Endometrial microvascular endothelial cells (primary cell): ENCODE measurements around the gene CENPF. TPM values are rescaled to one million over a fixed set of nuclear protein-coding genes. Genes with fewer than 3 reads are reported as not detected.

Source experiments
- in situ Hi-C: cut with HindIII; loops from 2 replicates; pipeline ENCODE4 v1.10.0; 2017; ENCODE audit warnings: low sequenced_read_pairs, low pct_unique_long_range_greater_than_20kb; ENCODE audit errors: inconsistent ontology term
- total RNA-seq: library from RNA; depleted of rRNA; stranded (reverse); fragments of >200 nt; gene quantifications from one replicate; pipeline ENCODE4 v1.2.3, GENCODE V29; 2015; ENCODE audit errors: inconsistent ontology term

CENPF gene, protein sequence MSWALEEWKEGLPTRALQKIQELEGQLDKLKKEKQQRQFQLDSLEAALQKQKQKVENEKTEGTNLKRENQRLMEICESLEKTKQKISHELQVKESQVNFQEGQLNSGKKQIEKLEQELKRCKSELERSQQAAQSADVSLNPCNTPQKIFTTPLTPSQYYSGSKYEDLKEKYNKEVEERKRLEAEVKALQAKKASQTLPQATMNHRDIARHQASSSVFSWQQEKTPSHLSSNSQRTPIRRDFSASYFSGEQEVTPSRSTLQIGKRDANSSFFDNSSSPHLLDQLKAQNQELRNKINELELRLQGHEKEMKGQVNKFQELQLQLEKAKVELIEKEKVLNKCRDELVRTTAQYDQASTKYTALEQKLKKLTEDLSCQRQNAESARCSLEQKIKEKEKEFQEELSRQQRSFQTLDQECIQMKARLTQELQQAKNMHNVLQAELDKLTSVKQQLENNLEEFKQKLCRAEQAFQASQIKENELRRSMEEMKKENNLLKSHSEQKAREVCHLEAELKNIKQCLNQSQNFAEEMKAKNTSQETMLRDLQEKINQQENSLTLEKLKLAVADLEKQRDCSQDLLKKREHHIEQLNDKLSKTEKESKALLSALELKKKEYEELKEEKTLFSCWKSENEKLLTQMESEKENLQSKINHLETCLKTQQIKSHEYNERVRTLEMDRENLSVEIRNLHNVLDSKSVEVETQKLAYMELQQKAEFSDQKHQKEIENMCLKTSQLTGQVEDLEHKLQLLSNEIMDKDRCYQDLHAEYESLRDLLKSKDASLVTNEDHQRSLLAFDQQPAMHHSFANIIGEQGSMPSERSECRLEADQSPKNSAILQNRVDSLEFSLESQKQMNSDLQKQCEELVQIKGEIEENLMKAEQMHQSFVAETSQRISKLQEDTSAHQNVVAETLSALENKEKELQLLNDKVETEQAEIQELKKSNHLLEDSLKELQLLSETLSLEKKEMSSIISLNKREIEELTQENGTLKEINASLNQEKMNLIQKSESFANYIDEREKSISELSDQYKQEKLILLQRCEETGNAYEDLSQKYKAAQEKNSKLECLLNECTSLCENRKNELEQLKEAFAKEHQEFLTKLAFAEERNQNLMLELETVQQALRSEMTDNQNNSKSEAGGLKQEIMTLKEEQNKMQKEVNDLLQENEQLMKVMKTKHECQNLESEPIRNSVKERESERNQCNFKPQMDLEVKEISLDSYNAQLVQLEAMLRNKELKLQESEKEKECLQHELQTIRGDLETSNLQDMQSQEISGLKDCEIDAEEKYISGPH (N-terminal part only)
- 64.4 TPM for total RNA-seq

DNA sequence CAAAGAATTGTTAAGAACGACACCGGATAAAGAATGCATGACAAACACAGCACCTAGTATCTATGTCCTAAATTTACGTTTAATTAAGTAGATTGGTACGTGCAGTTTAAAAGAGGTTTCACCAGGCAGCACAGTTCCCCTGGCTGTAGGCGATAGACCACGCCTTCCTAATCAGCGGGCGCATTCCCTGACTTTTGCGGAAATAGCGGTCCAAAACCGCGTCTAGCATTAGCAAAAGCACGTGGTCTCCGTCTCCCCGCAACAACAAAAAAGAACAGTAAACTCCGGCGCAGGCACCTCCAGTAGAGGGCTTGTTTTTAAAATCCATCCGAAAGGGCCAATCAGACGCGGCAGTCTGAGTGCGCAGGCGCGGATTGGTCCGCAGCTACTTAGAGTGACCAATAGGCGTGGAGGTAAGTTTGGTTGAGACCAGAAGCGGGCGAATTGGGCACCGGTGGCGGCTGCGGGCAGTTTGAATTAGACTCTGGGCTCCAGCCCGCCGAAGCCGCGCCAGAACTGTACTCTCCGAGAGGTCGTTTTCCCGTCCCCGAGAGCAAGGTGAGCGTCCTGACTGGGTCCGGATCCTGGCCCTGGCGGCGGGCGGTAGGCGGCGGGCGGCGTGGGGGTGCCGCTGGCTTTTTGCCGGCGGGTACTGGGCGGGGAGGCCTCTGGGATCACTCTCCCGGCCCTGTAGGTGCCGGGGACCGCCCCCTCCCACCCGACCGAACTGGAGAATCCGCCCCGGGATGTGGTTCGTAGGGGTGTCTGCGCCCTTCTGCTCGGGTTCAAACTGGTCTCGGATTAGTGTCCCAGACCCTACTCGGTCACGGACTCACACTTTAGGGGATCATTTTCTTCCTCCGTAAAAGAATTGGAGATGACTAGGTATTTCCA is at the start of gene CENPF:
CENPF (plus strand) TSS at position 432 of the 894 bp plus-strand sequence. CDS start 10,560 bp downstream, outside the sequence.
- in situ Hi-C loops, result no loop called here

DNA sequence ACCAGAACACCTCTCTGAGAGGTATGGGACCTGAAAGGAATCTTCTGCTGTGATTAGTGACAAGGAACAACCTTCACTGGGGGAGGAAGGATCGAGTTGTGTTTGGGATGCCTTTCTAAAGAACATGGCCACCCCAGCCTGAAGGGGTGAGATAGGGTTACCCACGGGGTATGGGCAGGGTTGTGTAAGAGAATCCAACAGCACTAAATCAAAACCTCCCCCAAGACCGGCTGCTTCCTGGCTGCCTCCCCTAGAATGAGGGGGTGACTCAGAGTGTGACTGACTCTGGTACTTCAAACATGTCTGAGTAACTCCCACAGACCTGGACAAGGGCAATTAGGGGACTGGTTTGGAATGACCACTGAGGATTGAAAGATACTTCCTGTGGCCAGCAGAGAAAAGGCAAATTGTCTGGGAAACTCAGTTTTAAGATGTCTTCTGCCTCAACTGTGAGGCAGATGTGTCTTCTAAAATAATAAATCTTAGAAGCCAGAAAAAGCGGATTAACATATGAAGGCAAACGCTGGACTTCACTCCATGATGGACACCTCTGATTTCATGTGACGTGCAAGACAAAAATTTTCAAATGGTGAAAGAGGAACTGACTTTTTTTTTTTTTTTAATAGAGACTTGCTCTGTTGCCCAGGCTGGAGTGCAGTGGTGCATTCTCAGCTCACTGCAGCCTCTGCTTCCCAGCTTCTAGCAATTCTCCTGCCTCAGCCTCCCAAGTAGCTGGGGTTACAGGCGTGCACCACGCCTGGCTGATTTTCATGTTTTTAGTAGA is 44.9 kb upstream of the CENPF start:
- in situ Hi-C loops, result no loop called here

DNA sequence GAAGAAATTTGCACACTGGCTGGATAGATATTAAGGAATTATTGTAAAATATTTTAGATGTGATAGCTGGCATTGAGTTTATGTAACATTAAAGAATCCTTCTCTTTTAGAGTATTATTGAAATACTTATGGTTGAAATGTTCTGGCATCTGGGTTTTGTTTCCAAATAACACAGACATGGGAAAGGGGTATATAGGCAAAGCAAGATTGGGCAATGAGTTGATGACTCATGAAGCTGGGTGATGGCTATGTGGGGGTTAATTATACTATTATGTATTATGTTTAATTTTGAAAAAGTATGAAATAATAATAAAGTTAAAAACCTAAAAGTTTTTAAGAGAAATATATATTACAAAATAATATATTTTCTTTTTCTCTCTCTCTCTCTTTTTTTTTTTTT is 39.1 kb upstream of the CENPF start:
- in situ Hi-C loops, result no loop called here

DNA sequence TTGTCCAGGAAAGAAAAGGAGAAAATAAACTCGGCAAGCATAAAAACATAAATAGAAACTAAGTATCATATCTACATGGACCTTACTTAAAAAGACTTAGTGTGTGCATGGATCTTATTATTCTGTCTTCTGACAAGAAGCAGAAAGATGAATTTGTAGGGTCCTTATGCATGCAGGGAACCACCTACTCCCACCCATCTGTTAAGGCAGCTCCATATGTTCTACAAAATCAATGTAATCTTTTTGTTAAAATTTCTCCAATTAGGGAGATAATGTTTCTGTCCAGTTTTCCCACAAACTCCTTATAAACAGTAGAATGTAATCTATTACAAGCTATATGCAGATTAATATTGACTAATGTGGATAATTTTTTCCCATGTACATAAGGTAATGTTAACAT is 37.7 kb upstream of the CENPF start:
- in situ Hi-C loops, result no loop called here

DNA sequence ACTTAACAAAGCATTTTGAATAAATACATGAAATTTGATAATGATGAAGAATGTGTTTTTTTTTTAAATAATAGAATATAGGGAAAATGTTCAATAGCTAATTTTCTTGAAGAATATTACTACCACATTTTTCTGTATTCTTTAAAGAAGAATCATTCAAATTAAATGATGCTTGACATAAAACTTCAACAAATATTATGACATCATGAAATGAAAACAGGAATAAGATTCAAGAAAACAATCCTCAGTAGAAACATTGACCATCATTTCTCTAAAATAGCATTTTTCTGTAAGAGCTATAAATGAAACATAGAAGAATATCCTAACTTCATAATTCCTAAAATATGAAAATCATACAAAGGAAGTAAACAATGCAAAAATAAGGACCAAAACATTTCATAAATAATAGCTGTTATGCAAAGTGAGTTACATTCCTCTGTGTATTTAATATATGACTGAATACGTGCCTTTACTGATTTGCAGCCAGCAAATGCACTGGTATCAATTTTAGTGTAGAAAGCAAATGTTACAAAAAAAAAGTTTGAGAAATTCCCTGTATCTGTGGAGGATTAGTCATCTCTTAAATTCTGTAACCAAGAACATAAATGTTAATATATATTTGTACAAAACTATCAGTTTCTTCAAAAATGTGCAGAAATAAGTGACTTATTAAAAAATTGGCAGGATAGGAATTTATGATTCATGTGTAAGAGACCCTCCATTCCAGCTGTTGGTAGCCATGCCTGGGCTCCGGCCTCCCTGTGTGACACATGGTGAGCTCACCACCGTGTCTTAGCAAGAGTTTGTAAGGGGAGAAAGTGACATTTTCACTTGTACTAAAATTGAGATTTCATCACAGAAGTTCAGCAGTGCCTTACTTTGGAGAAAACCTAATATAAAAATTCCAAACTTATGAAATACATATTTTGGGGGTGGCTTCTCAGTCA is 36.6 kb upstream of the CENPF start:
- in situ Hi-C loops, result no loop called here

DNA sequence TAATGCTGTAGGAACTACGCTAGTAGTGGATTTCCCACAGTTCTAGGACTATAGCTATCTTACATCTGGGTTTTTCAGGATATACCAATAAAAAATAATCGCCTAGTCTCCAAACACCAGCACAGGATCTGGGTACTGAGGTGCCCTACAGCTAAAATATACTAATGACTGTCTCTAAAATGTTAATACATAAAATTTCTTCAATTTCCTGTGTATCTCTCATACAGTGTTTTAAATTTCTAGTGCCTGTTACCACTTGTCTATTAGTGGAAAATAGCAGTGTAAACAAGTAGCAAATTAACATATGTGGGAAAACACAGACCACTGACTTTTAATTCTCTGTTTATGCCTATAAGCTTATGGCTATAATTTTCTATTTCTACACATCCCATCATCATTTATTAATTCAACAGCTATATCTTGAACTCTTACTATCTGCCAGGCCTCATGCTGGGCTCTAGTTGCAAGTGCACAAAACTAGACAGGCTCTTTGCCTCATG is 35.5 kb upstream of the CENPF start:
- in situ Hi-C loops, result no loop called here

DNA sequence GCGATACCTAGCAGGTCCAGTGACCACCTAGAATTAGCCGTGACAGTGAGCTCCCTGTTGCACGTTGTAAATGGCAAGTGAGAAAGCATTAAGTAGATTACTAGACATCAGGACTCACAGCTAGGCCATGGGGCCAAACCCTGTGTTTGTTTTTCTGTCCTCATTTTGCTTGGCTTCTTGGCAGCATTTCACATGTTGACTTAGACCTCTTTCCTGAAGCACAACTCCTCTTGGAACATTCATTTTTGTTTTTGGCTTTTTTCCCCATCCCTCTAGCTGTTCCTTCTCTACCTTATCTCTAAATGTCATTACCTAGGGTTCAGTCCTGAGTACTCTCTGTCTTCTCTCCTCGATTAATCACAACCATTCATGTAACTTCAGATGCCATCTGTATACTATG is 34.7 kb upstream of the CENPF start:
- in situ Hi-C loops, result no loop called here

DNA sequence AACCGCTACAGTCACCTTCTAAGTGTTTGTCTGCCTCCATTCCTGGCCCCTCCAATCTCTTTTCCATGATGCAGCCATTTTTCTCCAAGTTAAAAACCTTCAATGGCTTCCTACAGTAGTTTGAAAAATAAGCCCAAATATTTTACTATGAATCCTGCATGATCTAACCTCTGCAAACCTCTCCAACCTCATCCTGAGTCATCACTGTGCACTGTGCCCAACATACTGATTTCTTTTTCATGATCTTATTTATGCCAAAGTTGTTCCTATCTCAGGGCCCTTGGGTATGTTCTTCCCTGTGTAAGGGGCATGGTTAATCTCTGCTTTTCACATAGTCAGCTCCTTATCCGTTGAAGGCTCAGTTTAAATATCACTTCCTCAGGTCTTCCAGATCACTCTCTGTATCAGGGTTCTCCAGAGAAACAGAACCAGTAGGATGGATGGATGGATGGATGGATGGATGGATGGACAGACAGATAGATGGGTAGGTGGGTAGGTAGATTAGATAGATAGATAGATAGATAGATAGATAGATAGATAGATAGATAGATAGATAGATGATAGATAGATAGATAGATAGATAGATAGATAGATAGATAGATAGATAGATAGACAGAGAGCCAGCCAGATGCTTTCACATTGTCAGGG is 33.5 kb upstream of the CENPF start:
- in situ Hi-C loops, result no loop called here

DNA sequence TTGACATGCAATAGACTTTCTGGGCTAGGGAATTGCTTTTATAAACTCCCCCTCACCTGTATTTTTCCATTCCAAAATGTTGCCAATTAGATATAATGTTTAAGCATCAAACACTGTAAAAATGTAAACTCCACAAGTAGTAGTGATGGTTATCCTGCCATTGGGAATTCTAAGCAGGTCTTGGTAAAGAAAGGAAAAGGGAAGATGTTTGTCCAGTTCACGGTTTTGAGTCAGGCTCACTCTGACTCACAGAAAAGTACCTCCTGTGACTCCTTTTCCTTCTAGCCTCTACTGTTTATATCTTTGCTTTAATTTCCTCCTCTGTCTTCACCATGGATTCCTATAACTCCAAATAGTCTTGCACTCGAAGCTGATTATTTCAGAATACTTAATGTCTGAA is 32.6 kb upstream of the CENPF start:
- in situ Hi-C loops, result no loop called here

DNA sequence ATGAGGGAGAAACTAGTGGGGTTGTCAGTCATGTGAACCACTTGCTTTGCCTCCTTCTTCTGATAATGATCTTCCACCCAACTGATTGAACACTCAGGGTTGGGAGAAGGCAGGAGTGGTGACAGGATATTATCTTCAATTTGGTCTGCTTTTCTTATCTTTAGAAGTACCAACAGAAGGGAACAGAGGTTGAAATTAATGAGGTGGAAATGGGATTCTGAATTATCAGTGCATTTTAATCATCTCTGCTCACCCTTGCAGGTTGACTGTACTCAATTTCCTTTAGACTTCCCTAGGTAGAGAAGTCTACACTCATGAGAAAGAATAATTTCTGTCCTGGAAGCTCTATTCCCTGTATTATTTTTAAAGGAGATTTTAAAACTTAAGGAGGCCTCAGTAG is 31.7 kb upstream of the CENPF start:
- in situ Hi-C loops, result no loop called here

DNA sequence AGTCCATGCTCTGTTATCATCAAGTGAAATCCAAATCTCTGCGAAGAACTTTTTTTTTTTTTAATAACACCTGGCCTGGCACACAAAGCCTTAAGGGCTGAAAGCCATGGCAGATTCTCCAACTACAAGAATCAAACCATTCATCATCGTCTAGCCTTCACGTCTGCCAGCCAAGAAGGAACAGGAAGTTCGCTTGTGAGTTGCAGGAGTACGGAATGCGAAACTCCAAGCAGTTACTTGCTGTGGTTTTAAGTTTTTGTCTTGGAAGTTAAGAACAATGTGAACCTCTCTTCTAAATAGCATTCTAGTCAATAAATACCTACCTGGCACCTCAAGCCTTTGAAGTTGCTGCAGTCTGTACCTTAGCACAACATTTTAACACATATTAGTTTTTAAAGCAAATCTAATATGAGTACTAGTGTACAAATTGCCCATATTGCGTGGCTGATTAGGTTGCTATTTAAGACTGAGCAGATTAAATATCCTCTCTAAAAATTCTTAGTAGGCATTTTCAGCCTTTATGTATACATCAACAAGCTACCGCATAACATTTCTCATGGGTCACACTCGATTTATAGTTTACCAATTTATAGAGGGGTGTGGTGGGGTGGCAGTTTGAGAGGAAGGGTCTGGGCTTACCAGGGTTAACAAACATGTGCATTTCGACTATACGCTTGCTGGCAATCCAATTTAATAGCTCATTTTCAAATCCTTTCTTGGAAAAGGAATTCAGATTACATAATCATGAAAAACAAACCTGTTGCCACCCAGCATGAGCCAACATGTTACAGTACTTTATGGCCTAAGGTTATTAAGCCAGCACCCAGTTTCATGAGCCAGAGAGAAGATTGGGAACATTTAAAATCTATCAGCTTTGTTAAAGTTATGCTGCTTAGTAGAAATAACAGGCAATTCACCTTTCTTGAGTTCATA is 29.3 kb upstream of the CENPF start:
- in situ Hi-C loops, result no loop called here

DNA sequence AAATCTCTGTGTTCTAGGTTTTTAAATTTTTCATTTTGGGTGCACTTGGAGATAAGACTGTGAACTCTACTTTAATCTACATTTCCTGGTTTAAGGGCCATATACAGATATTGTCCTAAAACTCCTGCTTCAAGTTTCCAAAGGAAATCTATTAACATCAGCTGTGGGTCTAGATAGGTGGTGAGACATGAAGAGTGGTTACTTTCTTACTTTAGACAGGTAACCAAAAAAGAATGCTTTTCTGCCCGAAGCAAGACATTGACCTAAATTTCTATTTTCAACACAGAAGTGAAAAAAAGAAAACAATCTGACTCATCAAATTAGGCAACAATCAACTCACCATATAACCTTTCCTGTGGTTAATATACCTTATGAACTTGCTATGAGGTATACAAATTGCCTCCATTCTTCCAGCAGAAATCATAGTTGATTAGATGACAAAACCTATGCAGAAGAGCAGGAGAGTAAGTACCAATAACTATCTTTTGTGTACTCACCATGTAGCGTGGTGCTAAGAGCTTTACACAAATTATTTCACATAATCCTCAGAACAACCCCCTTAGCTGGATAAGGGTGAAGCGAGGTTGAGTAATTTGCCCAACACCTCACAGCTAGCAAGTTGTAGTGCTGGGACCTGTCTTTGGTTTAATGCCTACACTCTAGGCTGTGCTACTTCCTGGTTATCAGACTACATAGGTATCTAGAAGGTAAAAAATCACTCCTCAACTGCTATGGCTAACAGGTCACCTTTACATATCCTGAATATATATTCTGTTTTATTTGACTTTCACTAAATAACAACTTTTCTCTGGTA is 28.2 kb upstream of the CENPF start:
- in situ Hi-C loops, result loop anchor here (25.0 kb wide), 1 partner anchor 238 kb away; no protein-coding TSS in a partner anchor

DNA sequence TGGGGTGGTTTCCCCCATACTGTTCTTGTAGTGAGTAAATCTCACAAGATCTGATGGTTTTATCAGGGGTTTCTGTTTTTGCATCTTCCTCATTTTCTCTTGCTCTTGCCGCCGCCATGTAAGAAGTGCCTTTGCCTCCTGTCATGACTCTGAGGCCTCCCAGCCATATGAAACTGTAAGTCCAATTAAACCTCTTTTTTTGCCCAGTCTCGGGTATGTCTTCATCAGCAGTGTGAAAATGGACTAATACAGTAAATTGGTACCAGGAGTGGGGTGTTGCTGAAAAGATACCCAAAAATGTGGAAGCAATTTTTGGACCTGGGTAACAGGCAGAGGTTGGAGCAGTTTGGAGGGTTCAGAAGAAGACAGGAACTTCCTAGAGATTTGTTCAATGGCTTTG is 26.9 kb upstream of the CENPF start:
- in situ Hi-C loops, result loop anchor here (25.0 kb wide), 1 partner anchor 239 kb away; no protein-coding TSS in a partner anchor

DNA sequence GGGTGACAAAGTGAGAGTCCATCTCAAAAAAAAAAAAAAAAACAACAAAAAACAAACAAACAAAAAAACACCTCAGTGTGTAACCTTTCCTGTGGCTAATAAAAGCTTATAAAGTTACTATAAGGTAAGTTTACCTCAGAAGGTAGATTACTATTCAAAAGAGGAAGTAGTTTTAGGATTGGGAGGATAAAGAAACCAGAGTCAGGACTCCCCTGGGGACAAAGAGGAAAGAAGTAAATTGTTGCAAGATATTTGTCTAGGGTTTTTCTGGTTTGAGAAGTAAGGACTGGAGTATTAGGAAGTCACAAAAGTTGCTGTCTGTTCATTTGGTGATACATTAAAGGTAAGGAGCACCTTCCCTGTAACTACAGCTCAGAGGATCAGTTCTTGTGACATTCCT is 23.8 kb upstream of the CENPF start:
- in situ Hi-C loops, result loop anchor here (25.0 kb wide), 1 partner anchor 242 kb away; no protein-coding TSS in a partner anchor
